Body of pancreas (tissue), 4 donors: ENCODE data around the gene NELFCD. TPM values are rescaled to one million over a fixed set of nuclear protein-coding genes. Genes with fewer than 3 reads are reported as not detected.
A peak's percentile ranks its signal among the peaks of the same experiment; 100 is the strongest.

Source experiments
- ATAC-seq: fragments of 150-250 bp; one replicate; pipeline ENCODE4 v1.9.1; 2016
- DNase-seq, 4 donors: peaks; one replicate each; pipeline ENCODE4 v3.0.0-alpha.2; 2019
- H3K27ac ChIP-seq, 4 donors: fragments of 200-600 bp; sonication (generic); 1 replicate in 3 of 4; 2 replicates in 1 of 4; pipeline versions ENCODE4 v1.5.1 to v1.6.1; 2016 to 2019; ENCODE audit warnings: mild to moderate bottlenecking in 1 of 4, mixed read lengths in 1 of 4, moderate library complexity in 1 of 4
- H3K27me3 ChIP-seq, 2 donors: fragments of 200-600 bp; sonication (generic); one replicate each; pipeline ENCODE4 v1.6.0; 2016; ENCODE audit warnings: mild to moderate bottlenecking in 1 of 2
- H3K36me3 ChIP-seq, 2 donors: fragments of 200-600 bp; sonication (generic); replicated peaks in 1 of 2; 2 replicates each; pipeline ENCODE4 v1.5.1; 2016; ENCODE audit warnings: low read depth in 2 of 2; ENCODE audit not compliant: insufficient read depth in 1 of 2
- H3K4me1 ChIP-seq: fragments of 200-600 bp; sonication (generic); one replicate; pipeline ENCODE4 v1.6.0; 2016
- H3K4me3 ChIP-seq, 2 donors: fragments of 200-600 bp; sonication (generic); 1 replicate in 1 of 2; 2 replicates in 1 of 2; pipeline ENCODE4 v1.5.1; 2016 to 2019
- H3K9me3 ChIP-seq, 3 donors: fragments of 200-600 bp; sonication (generic); 1 replicate in 2 of 3; 2 replicates in 1 of 3; pipeline ENCODE4 v1.5.1; 2016
- CTCF ChIP-seq, 7 experiments: fragments of 450-650 bp in 4 of 7; fragments of 200-600 bp in 3 of 7; sonication (generic) in 3 of 7; IDR thresholded peaks; one replicate each; pipeline ENCODE4 v1.5.1; 2016 to 2019; ENCODE audit warnings: antibody characterized with exemption in 7 of 7
- POLR2A ChIP-seq, 3 donors: fragments of 450-650 bp; IDR thresholded peaks; one replicate each; pipeline ENCODE4 v1.6.1; 2016; ENCODE audit warnings: antibody characterized with exemption in 3 of 3, mild to moderate bottlenecking in 2 of 3
- WGBS, 2 donors: methylation state at CpG; one replicate each; pipeline ENCODE4 v1.1.5; 2017; 5-methylcytosine and 5-hydroxymethylcytosine counted together
- intact Hi-C: fragments of 100-400 bp; cut with DNase I; formaldehyde crosslinking; loops from one replicate; pipeline ENCODE4 v1.15.1; 2023
- total RNA-seq, 2 donors: library from RNA; depleted of rRNA; stranded (reverse); fragments of >200 nt; gene quantifications; one replicate each; pipeline ENCODE4 v1.1.0, GENCODE V29; 2016

NELFCD gene
- total RNA-seq, 2 donors from 2014 or later, result 35.9 to 45.9 TPM

- no peak for ATAC-seq
- no peaks in the 10 kb centered on the region for H3K27me3 ChIP-seq
- no peaks in the 10 kb centered on the region for H3K9me3 ChIP-seq
- WGBS, 2 donors, result 57 to 62% methylated on average over 4 of the region's 4 CpGs
- no peak for TF ChIP-seq CTCF (IDR thresholded peaks at IDR 0.05)
- TF ChIP-seq POLR2A (IDR thresholded peaks at IDR 0.05), result no peak
- H3K4me1 ChIP-seq, result peaks cover 29% of the 10 kb centered on the region
- H3K27ac ChIP-seq, result peak overlapping the region in 2 of 4 donors; percentile 30 to 81
- peak in 2 of 4 donors; percentile 39 to 61 for DNase-seq
- H3K4me3 ChIP-seq, result no peak overlapping the region
- intact Hi-C loops, result no loop called here
- peaks cover 0 to 6% of the 10 kb centered on the region in 2 donors for H3K36me3 ChIP-seq
Measured at GRCh38 chr20:59004493-59004762, 23.4 kb downstream of the NELFCD start.

- ATAC-seq (no peak), DNase-seq (peak in 2 of 4 donors; percentile 38 to 67)
- Histone ChIP-seq H3K4me3 (no peak overlapping the region), H3K9me3 (no peaks in the 10 kb centered on the region), H3K27ac (peak overlapping the region in 2 of 4 donors; percentile 70 to 81), H3K36me3 (peaks cover 0 to 6% of the 10 kb centered on the region in 2 donors), H3K4me1 (peaks cover 29% of the 10 kb centered on the region), H3K27me3 (no peaks in the 10 kb centered on the region)
- TF ChIP-seq CTCF (IDR thresholded peaks at IDR 0.05) (no peak), POLR2A (IDR thresholded peaks at IDR 0.05) (no peak)
- WGBS, 2 donors, result 46 to 63% methylated on average over 12 to 17 of the region's 17 CpGs
- intact Hi-C loops, result no loop called here
Measured at GRCh38 chr20:59004763-59005522, 23.9 kb downstream of the NELFCD start.

- intact Hi-C loops, result no loop called here
- DNase-seq, result no peak
- no peak for TF ChIP-seq POLR2A (IDR thresholded peaks at IDR 0.05)
- no peak for TF ChIP-seq CTCF (IDR thresholded peaks at IDR 0.05)
- no peak for ATAC-seq
- Histone ChIP-seq H3K9me3 (no peaks in the 10 kb centered on the region), H3K27me3 (no peaks in the 10 kb centered on the region), H3K4me1 (peaks cover 33% of the 10 kb centered on the region), H3K36me3 (peaks cover 0 to 6% of the 10 kb centered on the region in 2 donors), H3K27ac (peak overlapping the region in 3 of 4 donors; percentile 70 to 81 (median 70)), H3K4me3 (no peak overlapping the region)
- 54 to 69% methylated on average over 3 of the region's 3 CpGs for WGBS, 2 donors
Measured at GRCh38 chr20:59005523-59006166, 24.6 kb downstream of the NELFCD start.

GRCh38 chr20:59006167-59006863, 25.3 kb downstream of the NELFCD start:
- WGBS, 2 donors, result 33 to 37% methylated on average over 6 to 28 of the region's 29 CpGs
- DNase-seq (peak in 1 of 4 donors; percentile 29), ATAC-seq (peak; percentile 18)
- Histone ChIP-seq H3K4me1 (peaks cover 38% of the 10 kb centered on the region), H3K36me3 (peaks cover 0 to under 1% of the 10 kb centered on the region in 2 donors), H3K27me3 (no peaks in the 10 kb centered on the region), H3K4me3 (peak overlapping the region; percentile 31 to 51), H3K27ac (peak overlapping the region; percentile 21 to 81 (median 70)), H3K9me3 (no peaks in the 10 kb centered on the region)
- intact Hi-C loops, result no loop called here
- TF ChIP-seq POLR2A (IDR thresholded peaks at IDR 0.05), result no peak
- no peak for TF ChIP-seq CTCF (IDR thresholded peaks at IDR 0.05)
